ENCODE measurements around the gene MICAL2.

Gene MICAL2

DNA sequence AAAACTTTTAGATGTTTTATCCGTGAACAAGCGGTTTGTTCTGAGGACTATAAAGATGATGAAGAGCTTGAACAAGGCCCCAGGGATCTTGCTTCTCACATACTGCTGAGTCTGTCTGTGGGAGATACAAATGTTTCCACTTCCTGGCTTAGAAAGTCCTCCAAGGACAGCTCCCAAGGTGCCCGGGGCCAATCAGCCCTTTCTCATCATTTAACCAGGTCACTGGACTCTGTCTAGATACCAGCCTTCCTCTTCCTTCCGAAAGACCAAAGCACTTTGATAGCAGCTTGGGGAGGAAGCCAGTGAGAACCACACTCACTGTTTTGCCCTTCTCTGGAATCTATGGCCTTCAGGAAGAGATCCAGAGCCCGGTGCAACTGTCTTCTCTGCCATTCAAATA lies 4.3 kb upstream of the MICAL2 start:
- no peak for ATAC-seq
- TF ChIP-seq ZFP3 (CRISPR knock-in tag; IDR thresholded peaks at IDR 0.05) = no peak
- TF ChIP-seq BACH2 (CRISPR knock-in tag; IDR thresholded peaks at IDR 0.05; ENCODE audit: borderline replicate concordance) = no peak
- TF ChIP-seq CSDC2 (CRISPR knock-in tag; IDR thresholded peaks at IDR 0.05) = no peak
- no peak for TF ChIP-seq OSR1 (CRISPR knock-in tag; IDR thresholded peaks at IDR 0.05)
- TF ChIP-seq ZNF565 (CRISPR knock-in tag; conservative IDR thresholded peaks at IDR 0.05; ENCODE audit: low read depth) = no peak
- TF ChIP-seq, protein P1, sequence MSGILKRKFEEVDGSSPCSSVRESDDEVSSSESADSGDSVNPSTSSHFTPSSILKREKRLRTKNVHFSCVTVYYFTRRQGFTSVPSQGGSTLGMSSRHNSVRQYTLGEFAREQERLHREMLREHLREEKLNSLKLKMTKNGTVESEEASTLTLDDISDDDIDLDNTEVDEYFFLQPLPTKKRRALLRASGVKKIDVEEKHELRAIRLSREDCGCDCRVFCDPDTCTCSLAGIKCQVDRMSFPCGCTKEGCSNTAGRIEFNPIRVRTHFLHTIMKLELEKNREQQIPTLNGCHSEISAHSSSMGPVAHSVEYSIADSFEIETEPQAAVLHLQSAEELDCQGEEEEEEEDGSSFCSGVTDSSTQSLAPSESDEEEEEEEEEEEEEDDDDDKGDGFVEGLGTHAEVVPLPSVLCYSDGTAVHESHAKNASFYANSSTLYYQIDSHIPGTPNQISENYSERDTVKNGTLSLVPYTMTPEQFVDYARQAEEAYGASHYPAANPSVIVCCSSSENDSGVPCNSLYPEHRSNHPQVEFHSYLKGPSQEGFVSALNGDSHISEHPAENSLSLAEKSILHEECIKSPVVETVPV (CRISPR knock-in tag; IDR thresholded peaks at IDR 0.05) = no peak
- TF ChIP-seq ZC3H10 (CRISPR knock-in tag; IDR thresholded peaks at IDR 0.05) = no peak
- TF ChIP-seq, protein P2, sequence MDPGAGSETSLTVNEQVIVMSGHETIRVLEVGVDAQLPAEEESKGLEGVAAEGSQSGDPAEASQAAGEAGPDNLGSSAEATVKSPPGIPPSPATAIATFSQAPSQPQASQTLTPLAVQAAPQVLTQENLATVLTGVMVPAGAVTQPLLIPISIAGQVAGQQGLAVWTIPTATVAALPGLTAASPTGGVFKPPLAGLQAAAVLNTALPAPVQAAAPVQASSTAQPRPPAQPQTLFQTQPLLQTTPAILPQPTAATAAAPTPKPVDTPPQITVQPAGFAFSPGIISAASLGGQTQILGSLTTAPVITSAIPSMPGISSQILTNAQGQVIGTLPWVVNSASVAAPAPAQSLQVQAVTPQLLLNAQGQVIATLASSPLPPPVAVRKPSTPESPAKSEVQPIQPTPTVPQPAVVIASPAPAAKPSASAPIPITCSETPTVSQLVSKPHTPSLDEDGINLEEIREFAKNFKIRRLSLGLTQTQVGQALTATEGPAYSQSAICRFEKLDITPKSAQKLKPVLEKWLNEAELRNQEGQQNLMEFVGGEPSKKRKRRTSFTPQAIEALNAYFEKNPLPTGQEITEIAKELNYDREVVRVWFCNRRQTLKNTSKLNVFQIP (CRISPR knock-in tag; IDR thresholded peaks at IDR 0.05; ENCODE audit: borderline replicate concordance, low read depth) = no peak
- no peak for TF ChIP-seq SNAI2 (CRISPR knock-in tag; IDR thresholded peaks at IDR 0.05)
- TF ChIP-seq ZNF70 (CRISPR knock-in tag; IDR thresholded peaks at IDR 0.05) = no peak
- TF ChIP-seq, protein P3, sequence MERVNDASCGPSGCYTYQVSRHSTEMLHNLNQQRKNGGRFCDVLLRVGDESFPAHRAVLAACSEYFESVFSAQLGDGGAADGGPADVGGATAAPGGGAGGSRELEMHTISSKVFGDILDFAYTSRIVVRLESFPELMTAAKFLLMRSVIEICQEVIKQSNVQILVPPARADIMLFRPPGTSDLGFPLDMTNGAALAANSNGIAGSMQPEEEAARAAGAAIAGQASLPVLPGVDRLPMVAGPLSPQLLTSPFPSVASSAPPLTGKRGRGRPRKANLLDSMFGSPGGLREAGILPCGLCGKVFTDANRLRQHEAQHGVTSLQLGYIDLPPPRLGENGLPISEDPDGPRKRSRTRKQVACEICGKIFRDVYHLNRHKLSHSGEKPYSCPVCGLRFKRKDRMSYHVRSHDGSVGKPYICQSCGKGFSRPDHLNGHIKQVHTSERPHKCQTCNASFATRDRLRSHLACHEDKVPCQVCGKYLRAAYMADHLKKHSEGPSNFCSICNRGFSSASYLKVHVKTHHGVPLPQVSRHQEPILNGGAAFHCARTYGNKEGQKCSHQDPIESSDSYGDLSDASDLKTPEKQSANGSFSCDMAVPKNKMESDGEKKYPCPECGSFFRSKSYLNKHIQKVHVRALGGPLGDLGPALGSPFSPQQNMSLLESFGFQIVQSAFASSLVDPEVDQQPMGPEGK (CRISPR knock-in tag; IDR thresholded peaks at IDR 0.05; ENCODE audit: borderline replicate concordance) = no peak
- TF ChIP-seq TCF4 (CRISPR knock-in tag; IDR thresholded peaks at IDR 0.05; ENCODE audit: borderline replicate concordance) = no peak
- no peak for TF ChIP-seq ZFP30 (CRISPR knock-in tag; IDR thresholded peaks at IDR 0.05)
- no peak for TF ChIP-seq PPARA (CRISPR knock-in tag; IDR thresholded peaks at IDR 0.05; ENCODE audit: borderline replicate concordance)

DNA sequence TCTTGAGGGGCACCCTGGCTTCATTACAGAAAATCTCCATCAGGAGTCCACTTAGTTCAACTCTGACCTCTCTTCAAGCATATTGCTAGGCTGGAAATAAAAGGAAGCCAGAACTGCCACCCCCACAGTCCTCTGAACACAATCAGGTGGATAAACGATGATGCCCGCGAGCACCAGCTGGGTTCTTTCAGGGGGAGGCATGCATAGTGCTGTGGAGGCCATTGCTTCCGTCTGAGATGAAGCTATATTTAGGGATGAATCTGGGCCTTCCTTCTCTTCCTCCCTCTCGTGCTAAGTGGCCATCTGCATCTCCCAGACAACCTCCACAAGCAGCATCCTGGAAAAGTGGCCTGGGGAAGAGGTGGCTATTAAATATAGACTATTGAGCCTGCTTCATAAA lies 3.9 kb upstream of the MICAL2 start:
- TF ChIP-seq ZNF8 (CRISPR knock-in tag; IDR thresholded peaks at IDR 0.05) (no peak), ESRRG (CRISPR knock-in tag; IDR thresholded peaks at IDR 0.05) (no peak), PPARA (CRISPR knock-in tag; IDR thresholded peaks at IDR 0.05; ENCODE audit: borderline replicate concordance) (no peak), ZNF565 (CRISPR knock-in tag; conservative IDR thresholded peaks at IDR 0.05; ENCODE audit: low read depth) (no peak), GLIS3 (CRISPR knock-in tag; IDR thresholded peaks at IDR 0.05) (no peak), ISL1 (CRISPR knock-in tag; IDR thresholded peaks at IDR 0.05) (no peak), ZFP3 (CRISPR knock-in tag; IDR thresholded peaks at IDR 0.05) (no peak), ZFP30 (CRISPR knock-in tag; IDR thresholded peaks at IDR 0.05) (no peak), ZNF70 (CRISPR knock-in tag; IDR thresholded peaks at IDR 0.05) (no peak), RARB (CRISPR knock-in tag; IDR thresholded peaks at IDR 0.05) (no peak), OSR1 (CRISPR knock-in tag; IDR thresholded peaks at IDR 0.05) (no peak), BACH2 (CRISPR knock-in tag; IDR thresholded peaks at IDR 0.05; ENCODE audit: borderline replicate concordance) (no peak), TOX (CRISPR knock-in tag; IDR thresholded peaks at IDR 0.05; ENCODE audit: borderline replicate concordance) (no peak), ARNTL (CRISPR knock-in tag; IDR thresholded peaks at IDR 0.05; ENCODE audit: borderline replicate concordance, low read depth) (no peak), ZC3H10 (CRISPR knock-in tag; IDR thresholded peaks at IDR 0.05) (no peak)
- TF ChIP-seq, protein P2 (CRISPR knock-in tag; IDR thresholded peaks at IDR 0.05; ENCODE audit: borderline replicate concordance, low read depth) = no peak
- TF ChIP-seq, protein P4, sequence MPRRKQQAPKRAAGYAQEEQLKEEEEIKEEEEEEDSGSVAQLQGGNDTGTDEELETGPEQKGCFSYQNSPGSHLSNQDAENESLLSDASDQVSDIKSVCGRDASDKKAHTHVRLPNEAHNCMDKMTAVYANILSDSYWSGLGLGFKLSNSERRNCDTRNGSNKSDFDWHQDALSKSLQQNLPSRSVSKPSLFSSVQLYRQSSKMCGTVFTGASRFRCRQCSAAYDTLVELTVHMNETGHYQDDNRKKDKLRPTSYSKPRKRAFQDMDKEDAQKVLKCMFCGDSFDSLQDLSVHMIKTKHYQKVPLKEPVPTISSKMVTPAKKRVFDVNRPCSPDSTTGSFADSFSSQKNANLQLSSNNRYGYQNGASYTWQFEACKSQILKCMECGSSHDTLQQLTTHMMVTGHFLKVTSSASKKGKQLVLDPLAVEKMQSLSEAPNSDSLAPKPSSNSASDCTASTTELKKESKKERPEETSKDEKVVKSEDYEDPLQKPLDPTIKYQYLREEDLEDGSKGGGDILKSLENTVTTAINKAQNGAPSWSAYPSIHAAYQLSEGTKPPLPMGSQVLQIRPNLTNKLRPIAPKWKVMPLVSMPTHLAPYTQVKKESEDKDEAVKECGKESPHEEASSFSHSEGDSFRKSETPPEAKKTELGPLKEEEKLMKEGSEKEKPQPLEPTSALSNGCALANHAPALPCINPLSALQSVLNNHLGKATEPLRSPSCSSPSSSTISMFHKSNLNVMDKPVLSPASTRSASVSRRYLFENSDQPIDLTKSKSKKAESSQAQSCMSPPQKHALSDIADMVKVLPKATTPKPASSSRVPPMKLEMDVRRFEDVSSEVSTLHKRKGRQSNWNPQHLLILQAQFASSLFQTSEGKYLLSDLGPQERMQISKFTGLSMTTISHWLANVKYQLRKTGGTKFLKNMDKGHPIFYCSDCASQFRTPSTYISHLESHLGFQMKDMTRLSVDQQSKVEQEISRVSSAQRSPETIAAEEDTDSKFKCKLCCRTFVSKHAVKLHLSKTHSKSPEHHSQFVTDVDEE (CRISPR knock-in tag; IDR thresholded peaks at IDR 0.05) = no peak
- TF ChIP-seq, protein P3 (CRISPR knock-in tag; IDR thresholded peaks at IDR 0.05; ENCODE audit: borderline replicate concordance) = no peak
- no peak for ATAC-seq
